NCI-H446 treated with DMSO at 0.1 percent for 48 hours (cell line): ENCODE data around the gene MTHFSD.

Source experiments
- DNase-seq: peaks from one replicate; lab custom pipeline; 2025; lab: John Stamatoyannopoulos, UW

The MTHFSD gene

GRCh38 chr16:86584071-86584685 lies 29.1 kb upstream of the MTHFSD start:
- no peak for DNase-seq

- no peak for DNase-seq
Measured at GRCh38 chr16:86581458-86581857, 26.4 kb upstream of the MTHFSD start.

- no peak for DNase-seq
Measured at GRCh38 chr16:86580791-86581170, 25.7 kb upstream of the MTHFSD start.

GRCh38 chr16:86580063-86580790 lies 25.2 kb upstream of the MTHFSD start:
- DNase-seq, result no peak

- no peak for DNase-seq
Measured at GRCh38 chr16:86579268-86580062, 24.4 kb upstream of the MTHFSD start.

- no peak for DNase-seq
Measured at GRCh38 chr16:86578611-86579267, 23.7 kb upstream of the MTHFSD start.

- no peak for DNase-seq
Measured at GRCh38 chr16:86578061-86578599, 23.1 kb upstream of the MTHFSD start, which contains the start of gene FOXL1. Gene FOXL1 (plus strand): TSS chr16:86578549. CDS start chr16:86578724, 175 bp downstream.

GRCh38 chr16:86577314-86577971 lies 22.4 kb upstream of the MTHFSD start:
- DNase-seq, result no peak

GRCh38 chr16:86576591-86577313 lies 21.7 kb upstream of the MTHFSD start:
- no peak for DNase-seq

- no peak for DNase-seq
Measured at GRCh38 chr16:86575754-86576557, 20.9 kb upstream of the MTHFSD start.

- DNase-seq, result no peak
Measured at GRCh38 chr16:86575095-86575685, 20.2 kb upstream of the MTHFSD start.

- DNase-seq, result no peak
Measured at GRCh38 chr16:86574646-86575045, 19.6 kb upstream of the MTHFSD start.

GRCh38 chr16:86573646-86574508 lies 18.8 kb upstream of the MTHFSD start:
- no peak for DNase-seq

- DNase-seq, result no peak
Measured at GRCh38 chr16:86573215-86573614, 18.2 kb upstream of the MTHFSD start.

- DNase-seq, result no peak
Measured at GRCh38 chr16:86572606-86573005, 17.6 kb upstream of the MTHFSD start.

GRCh38 chr16:86572041-86572521 lies 17.0 kb upstream of the MTHFSD start:
- DNase-seq, result no peak

GRCh38 chr16:86571530-86571915 lies 16.5 kb upstream of the MTHFSD start:
- DNase-seq, result no peak
